RWPE2 (cell line): ENCODE measurements around the gene ULBP1.

Source experiments
- ATAC-seq: fragments of 200-7000 bp; cut with Tn5 transposase; 3 replicates; pipeline ENCODE4 v1.9.1; 2021; ENCODE audit warnings: low read depth
- DNase-seq: peaks from one replicate; pipeline ENCODE4 v3.0.0-alpha.2; 2020; ENCODE audit warnings: low spot score
- H3K27ac ChIP-seq: fragments of 450-650 bp; 2 replicates; pipeline ENCODE4 v1.5.1; 2017; ENCODE audit warnings: mild to moderate bottlenecking; ENCODE audit not compliant: poor library complexity, severe bottlenecking
- H3K27me3 ChIP-seq: fragments of 250-450 bp; sonication (Bioruptor Pico); 2 replicates; pipeline ENCODE4 v1.5.1; 2021; ENCODE audit warnings: mild to moderate bottlenecking, moderate library complexity; ENCODE audit not compliant: insufficient read depth, poor library complexity, severe bottlenecking
- H3K36me3 ChIP-seq: fragments of 250-450 bp; sonication (Bioruptor Pico); 2 replicates; pipeline ENCODE4 v1.5.1; 2020; ENCODE audit warnings: low read depth, mild to moderate bottlenecking, moderate library complexity
- H3K4me1 ChIP-seq: fragments of 250-450 bp; sonication (Bioruptor Pico); 2 replicates; pipeline ENCODE4 v1.5.1; 2021; ENCODE audit warnings: mild to moderate bottlenecking, moderate library complexity; ENCODE audit not compliant: insufficient read depth, poor library complexity, severe bottlenecking
- H3K4me3 ChIP-seq: fragments of 250-450 bp; sonication (Bioruptor Pico); 2 replicates; pipeline ENCODE4 v1.5.1; 2021; ENCODE audit warnings: mild to moderate bottlenecking, moderate library complexity; ENCODE audit not compliant: severe bottlenecking
- H3K9me3 ChIP-seq: fragments of 250-450 bp; sonication (Bioruptor Pico); 2 replicates; pipeline ENCODE4 v1.5.1; 2021; ENCODE audit warnings: mild to moderate bottlenecking, moderate library complexity; ENCODE audit not compliant: severe bottlenecking
- TF ChIP-seq, protein P1 (sequence below): fragments of 450-650 bp; IDR thresholded peaks from one replicate; pipeline ENCODE4 v1.5.1; 2017; ENCODE audit warnings: mild to moderate bottlenecking, moderate library complexity; ENCODE audit not compliant: poor library complexity, severe bottlenecking

ULBP1 gene

DNA sequence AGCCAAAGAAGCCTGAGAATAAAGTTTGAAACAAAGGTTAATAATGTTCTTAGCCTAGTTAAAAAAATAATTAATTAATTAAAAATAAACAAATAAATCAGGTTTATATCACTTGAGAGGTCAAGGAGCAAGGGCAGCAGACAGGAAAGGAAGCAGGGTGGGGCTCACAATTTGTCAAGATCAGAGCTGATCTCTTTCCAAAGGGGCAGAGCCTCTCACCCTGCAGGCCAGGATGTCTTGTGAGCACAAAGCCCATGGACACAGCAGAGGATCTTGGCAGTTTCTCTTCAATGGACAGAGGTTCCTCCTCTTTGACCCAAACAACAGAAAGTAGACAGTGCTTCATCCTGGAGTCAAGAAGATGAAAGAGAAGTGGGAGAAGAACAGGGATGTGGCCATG, 14.9 kb downstream of the ULBP1 start:
- TF ChIP-seq, protein P1, sequence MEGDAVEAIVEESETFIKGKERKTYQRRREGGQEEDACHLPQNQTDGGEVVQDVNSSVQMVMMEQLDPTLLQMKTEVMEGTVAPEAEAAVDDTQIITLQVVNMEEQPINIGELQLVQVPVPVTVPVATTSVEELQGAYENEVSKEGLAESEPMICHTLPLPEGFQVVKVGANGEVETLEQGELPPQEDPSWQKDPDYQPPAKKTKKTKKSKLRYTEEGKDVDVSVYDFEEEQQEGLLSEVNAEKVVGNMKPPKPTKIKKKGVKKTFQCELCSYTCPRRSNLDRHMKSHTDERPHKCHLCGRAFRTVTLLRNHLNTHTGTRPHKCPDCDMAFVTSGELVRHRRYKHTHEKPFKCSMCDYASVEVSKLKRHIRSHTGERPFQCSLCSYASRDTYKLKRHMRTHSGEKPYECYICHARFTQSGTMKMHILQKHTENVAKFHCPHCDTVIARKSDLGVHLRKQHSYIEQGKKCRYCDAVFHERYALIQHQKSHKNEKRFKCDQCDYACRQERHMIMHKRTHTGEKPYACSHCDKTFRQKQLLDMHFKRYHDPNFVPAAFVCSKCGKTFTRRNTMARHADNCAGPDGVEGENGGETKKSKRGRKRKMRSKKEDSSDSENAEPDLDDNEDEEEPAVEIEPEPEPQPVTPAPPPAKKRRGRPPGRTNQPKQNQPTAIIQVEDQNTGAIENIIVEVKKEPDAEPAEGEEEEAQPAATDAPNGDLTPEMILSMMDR, result no peak
- Histone ChIP-seq H3K4me3 (no peak overlapping the region), H3K27me3 (peaks cover 12% of the 10 kb centered on the region), H3K27ac (no peak overlapping the region), H3K4me1 (no peaks in the 10 kb centered on the region), H3K36me3 (no peaks in the 10 kb centered on the region), H3K9me3 (no peaks in the 10 kb centered on the region)
- ATAC-seq (no peak), DNase-seq (no peak)

GRCh38 chr6:149979293-149979692, 15.6 kb downstream of the ULBP1 start:
- Histone ChIP-seq H3K4me1 (no peaks in the 10 kb centered on the region), H3K4me3 (no peak overlapping the region), H3K27me3 (peaks cover 12% of the 10 kb centered on the region), H3K27ac (no peak overlapping the region), H3K36me3 (no peaks in the 10 kb centered on the region), H3K9me3 (no peaks in the 10 kb centered on the region)
- TF ChIP-seq, protein P1, result no peak
- DNase-seq (no peak), ATAC-seq (no peak)

DNA sequence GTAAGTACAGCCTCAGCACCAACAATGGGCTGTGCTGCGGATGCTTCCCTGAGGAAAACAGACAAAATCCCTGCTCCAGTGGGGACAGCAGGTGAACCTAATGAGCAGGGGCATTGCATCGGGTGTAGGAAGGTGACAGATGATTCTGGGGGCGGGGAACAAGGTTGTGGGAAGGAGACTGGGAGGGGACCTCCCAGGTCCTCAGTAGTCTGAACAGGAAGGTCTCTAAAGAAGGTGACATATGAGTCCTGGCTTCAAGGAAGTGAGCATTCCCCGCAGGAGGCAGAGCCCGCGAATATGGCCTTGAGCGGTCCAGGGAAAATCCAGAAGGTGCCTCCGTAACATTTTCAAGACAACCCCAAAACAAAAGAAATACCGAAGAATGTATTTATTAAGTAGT, 19.4 kb downstream of the ULBP1 start:
- DNase-seq (no peak), ATAC-seq (no peak)
- peaks cover 6% of the 10 kb centered on the region for H3K9me3 ChIP-seq
- no peaks in the 10 kb centered on the region for H3K36me3 ChIP-seq
- no peak overlapping the region for H3K4me3 ChIP-seq
- H3K27me3 ChIP-seq, result peaks cover 49% of the 10 kb centered on the region
- H3K4me1 ChIP-seq, result no peaks in the 10 kb centered on the region
- no peak overlapping the region for H3K27ac ChIP-seq
- TF ChIP-seq, protein P1, result no peak

- Histone ChIP-seq H3K27me3 (peaks cover 66% of the 10 kb centered on the region), H3K4me1 (no peaks in the 10 kb centered on the region), H3K4me3 (no peak overlapping the region), H3K27ac (no peak overlapping the region), H3K9me3 (peaks cover 6% of the 10 kb centered on the region), H3K36me3 (no peaks in the 10 kb centered on the region)
- ATAC-seq (no peak), DNase-seq (no peak)
- TF ChIP-seq, protein P1, result no peak
These were observed 21.0 kb downstream of the ULBP1 start for GRCh38 chr6:149984773-149985172.

DNA sequence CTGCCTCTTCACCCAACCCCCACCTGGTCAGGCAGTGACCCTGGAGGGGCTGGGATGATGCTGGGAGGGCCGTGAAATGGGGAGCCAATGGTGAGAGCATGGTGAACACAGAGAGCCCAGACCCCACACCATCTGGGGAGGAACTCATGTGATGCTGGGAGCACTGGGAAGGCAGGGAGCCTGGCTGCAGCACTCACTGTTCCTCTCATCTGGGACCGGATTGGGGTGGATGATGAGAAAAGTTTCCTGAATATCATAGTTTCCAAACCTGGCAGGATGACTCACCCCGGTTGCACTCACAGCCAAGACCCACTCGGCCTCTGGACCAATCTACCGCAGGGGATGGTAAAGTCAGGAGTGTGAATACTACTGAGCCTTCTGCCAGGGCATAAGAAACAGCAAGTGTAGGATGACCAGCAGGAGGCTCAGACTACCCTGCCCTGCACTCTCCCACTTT, 21.8 kb downstream of the ULBP1 start:
- peaks cover 73% of the 10 kb centered on the region for H3K27me3 ChIP-seq
- TF ChIP-seq, protein P1, result no peak
- H3K4me3 ChIP-seq, result no peak overlapping the region
- H3K4me1 ChIP-seq, result no peaks in the 10 kb centered on the region
- no peak overlapping the region for H3K27ac ChIP-seq
- H3K36me3 ChIP-seq, result no peaks in the 10 kb centered on the region
- ATAC-seq, result peak; percentile 35; the same call in 1 of the 3 replicates
- no peak for DNase-seq
- peaks cover 6% of the 10 kb centered on the region for H3K9me3 ChIP-seq
